AG09309 (cell line): ENCODE measurements around the gene ILK.

ENCODE experiments used
- DNase-seq: peaks from one replicate; pipeline ENCODE4 v3.0.0-alpha.2; 2010; ENCODE audit warnings: low read depth
- H3K4me3 ChIP-seq: 2 replicates; pipeline ENCODE4 v1.5.1; 2011; ENCODE audit warnings: mild to moderate bottlenecking, low read depth, low read length, moderate library complexity; ENCODE audit not compliant: control insufficient read depth
- CTCF ChIP-seq: IDR thresholded peaks from 2 replicates; pipeline ENCODE4 v1.5.1; 2011; ENCODE audit warnings: mild to moderate bottlenecking, low read depth, low read length, inconsistent platforms; ENCODE audit not compliant: insufficient read depth, control insufficient read depth; ENCODE audit errors: missing control alignments

The ILK gene

DNA sequence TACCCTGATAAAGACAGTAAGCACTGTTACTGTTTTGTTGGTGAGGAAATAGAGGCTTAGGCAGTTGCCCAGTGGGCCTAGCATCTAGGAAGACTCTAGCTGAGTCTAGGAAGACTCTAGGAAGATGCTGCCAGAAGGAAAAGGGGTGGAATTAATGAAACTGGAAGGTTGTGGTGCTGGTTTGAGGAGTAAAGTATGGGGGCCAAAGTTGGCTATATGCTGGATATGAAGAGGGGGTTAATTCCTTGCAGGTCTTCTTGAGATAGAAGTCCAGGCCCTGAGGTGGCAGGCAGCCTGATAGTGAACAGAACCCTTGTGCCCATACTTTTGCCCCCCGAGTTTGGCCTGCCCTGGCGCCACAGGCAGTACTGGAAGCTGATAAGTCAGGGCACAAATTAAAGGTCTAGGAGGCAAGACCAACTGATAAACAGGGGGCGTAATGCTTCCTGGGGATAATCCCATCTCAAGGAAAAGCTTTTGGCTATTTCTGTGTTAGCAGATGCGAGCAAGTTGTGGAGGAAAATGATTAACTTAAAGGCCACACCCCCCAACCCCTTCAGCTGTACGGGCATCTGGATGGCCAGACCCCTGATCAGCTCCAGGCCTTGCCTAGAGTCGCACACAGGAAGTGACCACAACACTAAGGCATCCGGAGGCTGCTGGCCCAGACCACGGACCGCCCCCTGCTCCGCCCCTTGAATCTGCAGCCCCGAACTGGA lies 3.1 kb downstream of the ILK start:
- H3K4me3 ChIP-seq = peak overlapping the region; percentile 8; the same call in 1 of the 2 replicates
- peak; percentile 67 for DNase-seq
- no peak for TF ChIP-seq CTCF

DNA sequence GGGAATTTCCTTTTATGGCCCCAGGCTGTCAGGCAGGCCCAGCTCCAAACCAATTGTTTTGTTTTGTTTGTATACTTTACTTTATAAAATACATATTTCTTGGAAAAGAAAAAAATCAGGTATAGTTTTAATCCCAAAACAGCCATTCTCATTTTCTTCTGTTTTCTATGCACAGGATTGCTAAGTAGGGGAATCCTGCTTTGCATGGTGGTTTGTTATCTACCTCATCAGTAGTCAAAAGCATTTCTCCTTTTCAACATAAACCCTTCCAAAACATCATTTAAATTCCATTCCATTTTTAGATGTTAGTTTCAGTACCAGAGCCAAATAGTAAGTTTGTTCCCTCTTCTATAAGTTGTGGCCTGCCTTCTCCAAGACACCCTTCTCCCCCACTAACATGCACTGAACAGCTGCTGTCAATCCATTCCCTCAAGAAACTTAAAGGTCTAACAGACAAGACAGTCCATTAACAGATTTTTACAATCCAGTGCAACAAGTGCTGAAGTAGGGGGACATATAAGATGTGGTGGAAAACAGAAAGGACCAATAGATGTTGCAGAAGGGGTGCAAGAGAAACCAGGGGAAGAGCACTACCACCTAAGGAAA lies 3.7 kb downstream of the ILK start:
- no peak for DNase-seq
- H3K4me3 ChIP-seq = no peak overlapping the region
- TF ChIP-seq CTCF = no peak

DNA sequence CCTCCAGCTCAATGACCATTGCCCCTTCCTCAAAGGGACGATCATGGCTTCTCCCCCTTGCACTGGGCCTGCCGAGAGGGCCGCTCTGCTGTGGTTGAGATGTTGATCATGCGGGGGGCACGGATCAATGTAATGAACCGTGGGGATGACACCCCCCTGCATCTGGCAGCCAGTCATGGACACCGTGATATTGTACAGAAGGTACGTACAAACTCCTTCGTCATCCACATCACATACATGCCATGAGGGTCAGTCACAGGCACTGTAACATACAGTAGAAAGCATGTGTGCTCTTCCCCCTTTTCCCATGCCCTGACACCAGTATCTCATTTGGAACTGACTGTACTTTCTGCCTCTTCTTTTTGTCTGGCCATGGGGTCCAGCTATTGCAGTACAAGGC lies 4.4 kb downstream of the ILK start:
- TF ChIP-seq CTCF = no peak
- no peak for DNase-seq
- no peak overlapping the region for H3K4me3 ChIP-seq

DNA sequence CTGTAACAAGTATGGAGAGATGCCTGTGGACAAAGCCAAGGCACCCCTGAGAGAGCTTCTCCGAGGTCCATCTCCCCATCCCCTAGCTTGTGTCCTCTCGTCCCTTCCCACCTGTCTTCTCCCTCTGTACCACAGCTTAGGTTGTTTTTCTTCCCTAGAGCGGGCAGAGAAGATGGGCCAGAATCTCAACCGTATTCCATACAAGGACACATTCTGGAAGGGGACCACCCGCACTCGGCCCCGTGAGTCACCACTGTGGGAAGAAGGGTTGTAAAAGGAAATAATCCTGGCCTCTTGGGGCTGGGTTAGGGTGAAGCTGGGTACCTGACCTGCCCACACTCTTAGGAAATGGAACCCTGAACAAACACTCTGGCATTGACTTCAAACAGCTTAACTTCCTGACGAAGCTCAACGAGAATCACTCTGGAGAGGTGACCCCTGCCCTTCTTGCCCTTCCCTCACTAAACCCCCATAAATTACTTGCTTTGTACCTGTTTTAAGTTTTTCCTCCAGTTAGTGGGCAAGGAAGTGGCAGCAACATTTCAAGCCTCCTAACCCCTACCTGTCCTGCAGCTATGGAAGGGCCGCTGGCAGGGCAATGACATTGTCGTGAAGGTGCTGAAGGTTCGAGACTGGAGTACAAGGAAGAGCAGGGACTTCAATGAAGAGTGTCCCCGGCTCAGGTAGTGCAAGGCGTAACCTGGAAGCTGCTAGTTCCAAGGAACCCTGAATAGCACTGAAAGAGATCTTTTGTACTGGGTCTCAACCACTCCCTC lies 5.3 kb downstream of the ILK start:
- no peak for TF ChIP-seq CTCF
- no peak overlapping the region for H3K4me3 ChIP-seq
- no peak for DNase-seq

DNA sequence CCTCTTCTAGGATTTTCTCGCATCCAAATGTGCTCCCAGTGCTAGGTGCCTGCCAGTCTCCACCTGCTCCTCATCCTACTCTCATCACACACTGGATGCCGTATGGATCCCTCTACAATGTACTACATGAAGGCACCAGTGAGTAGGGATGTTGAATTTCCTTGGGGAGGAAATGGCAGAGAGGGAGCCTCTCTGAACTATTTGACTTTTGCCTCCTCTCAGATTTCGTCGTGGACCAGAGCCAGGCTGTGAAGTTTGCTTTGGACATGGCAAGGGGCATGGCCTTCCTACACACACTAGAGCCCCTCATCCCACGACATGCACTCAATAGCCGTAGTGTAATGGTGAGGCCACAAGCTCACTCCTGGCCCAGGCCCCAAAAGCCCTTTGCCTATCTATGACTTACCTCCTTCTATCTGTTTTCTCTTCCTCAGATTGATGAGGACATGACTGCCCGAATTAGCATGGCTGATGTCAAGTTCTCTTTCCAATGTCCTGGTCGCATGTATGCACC lies 6.0 kb downstream of the ILK start:
- TF ChIP-seq CTCF = no peak
- H3K4me3 ChIP-seq = no peak overlapping the region
- no peak for DNase-seq

GRCh38 chr11:6610591-6610990 lies 7.0 kb downstream of the ILK start:
- DNase-seq = no peak
- no peak for TF ChIP-seq CTCF
- H3K4me3 ChIP-seq = peak overlapping the region; percentile 65
